GM21390 (cell line): Measurements from ENCODE around the gene MRNIP.
A peak's percentile ranks its signal among the peaks of the same experiment; 100 is the strongest.
"Not testable (repeated sequence)": the region's sequence is repeated elsewhere in the genome, so short reads cannot be mapped to it uniquely, and the experiment has no call there.

Experiments
- ATAC-seq: cut with Tn5 transposase; IDR thresholded peaks from one replicate; pipeline ENCODE4 v1.9.1; 2021; ENCODE audit not compliant: unreplicated experiment

The MRNIP gene

DNA sequence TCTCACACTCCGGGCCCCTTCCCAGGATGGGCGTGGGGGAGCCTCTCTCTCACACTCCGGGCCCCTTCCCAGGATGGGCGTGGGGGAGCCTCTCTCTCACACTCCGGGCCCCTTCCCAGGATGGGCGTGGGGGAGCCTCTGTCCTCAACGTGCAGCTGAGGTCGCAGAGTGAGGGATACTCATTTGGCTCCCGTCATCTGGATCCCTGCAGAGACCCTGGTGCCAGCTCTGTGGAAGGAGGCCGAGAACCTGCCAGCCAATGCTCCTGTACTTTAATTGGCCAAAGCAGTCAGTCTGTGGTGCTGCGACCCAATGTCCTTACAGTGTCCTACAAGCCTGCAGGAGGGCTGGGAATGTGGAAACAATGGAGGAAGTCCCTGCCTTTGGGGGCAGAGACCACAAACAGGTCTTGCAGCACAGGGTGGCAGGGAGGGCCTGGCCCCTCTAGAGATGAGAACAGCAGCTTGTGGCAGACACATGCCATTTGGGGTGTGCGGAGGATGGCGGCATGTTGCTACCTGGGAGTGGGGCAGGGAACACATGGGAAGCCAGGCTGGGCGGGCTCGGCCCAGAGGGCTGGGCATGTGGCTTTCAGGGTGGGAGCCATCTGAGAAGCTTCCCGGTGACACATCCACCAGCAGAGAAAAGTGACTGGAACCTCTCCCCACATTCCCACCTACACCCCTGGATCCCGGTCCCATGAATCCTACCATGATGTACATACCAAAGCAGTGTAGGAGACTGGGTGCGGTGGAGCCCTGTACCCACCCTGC lies 13.6 kb upstream of the MRNIP start:
- ATAC-seq = no peak

DNA sequence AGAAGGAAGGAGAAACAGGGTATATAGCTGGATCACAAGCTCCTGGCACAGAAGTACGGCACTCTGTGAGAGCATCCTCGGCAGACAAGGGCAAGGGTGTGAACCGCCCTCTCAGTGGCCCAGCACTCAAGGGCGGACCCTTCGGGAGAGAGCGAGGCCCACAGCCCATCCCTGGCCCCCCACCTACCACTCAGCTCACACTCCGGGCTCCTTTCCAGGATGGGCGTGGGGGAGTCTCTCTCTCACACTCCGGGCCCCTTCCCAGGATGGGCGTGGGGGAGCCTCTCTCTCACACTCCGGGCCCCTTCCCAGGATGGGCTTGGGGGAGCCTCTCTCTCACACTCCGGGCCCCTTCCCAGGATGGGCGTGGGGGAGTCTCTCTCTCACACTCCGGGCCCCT lies 12.9 kb upstream of the MRNIP start:
- ATAC-seq = not testable (repeated sequence)

DNA sequence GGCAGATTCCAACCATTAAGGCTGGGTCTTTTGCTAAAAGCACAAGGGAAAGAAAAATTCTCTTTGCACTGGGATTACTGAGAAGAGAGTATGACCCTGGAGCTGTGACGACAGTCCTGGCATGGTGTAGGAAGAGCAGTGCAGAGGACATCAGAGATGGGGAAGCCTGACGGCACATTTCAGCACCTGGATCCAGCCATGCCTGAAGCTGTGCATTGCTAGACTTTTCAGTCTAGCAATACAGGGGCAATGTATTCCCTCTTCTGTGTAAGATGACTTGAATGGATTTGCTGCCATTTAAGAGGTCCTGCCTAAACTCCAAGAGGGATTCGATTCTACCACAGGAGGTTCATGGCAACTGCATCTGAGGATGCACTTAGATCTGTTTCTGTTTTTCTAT lies 12.3 kb upstream of the MRNIP start:
- no peak for ATAC-seq

DNA sequence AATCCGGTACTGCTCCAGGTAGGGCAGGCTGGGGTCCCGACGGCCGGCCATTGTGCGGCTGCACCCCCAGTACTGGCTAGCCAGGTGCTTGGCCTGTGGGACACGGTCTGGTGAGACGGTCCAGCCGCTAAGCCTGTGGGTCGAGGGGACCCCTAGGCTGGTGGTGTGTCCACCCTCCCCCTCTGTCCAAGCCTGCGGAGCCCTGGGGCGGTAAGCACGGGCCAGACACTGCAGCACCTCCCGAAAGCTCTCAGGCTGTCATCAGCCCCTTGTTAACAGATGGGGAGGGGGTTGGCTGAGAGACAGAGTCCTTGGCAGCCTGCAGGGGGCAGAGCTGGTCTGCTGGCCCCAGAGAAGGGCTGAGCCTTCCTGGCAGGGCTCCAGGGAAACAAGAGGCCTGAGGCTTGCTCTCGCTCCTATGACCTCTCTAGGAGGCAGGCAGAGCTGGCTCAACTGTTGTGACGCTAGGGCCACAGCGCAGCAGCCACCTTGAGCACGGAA lies 11.8 kb upstream of the MRNIP start:
- ATAC-seq = no peak

DNA sequence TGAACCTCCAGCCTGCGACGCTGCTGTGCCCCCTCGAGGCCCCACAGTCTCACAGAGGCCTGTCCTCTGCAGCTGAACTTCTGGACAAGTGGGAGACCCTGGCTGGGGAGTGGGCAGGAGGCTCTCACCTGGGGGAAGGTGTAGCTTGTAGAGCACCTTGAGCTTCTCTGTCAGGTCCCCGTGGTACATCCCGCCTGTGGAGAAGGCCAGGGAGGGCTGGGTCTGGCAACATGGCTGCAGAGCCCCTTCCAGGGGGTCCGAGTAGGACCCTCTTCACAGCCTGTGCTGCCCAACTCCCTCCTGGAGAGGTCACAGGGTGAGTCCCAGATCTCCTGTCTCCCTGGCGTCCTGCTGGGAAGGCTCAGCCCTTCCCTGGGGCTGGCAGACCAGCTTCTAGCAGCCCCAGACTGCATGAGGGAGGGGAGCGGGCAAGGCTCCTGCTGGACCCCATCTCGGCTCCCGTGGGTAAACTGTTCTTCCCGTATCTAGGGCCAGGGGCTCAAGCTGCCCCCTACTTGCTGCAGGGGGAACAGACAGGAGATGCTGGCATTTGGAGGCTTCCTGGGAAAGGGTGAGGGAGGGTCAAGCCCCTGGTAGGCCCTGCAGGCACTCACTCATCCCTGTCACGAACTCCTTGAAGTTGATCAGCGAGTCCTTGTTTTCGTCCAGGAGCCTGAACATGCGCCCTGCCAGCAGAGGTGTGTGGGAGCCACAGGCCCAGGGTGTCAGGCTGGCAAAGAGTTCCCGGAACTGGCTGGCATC lies 11.2 kb upstream of the MRNIP start:
- no peak for ATAC-seq

DNA sequence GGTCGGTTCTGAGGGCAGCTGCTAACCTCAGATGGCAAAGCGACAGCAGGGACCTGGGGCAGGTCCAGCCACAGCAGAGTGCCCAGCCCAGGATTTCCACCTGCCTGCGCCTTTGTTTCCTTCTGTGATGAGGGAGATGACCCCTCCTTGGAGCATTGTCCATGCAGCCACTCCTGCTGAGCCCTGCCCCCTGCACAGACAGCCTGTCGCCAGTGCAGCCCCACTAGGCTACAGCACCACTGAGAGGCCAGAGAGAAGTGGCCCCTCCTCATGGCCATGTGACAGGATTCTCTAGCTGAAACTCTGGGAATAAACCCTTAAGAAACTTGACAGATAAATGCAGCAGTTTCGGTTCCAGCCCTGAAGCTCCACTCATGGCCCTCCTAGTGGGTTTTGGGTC lies 10.5 kb upstream of the MRNIP start:
- ATAC-seq = no peak

DNA sequence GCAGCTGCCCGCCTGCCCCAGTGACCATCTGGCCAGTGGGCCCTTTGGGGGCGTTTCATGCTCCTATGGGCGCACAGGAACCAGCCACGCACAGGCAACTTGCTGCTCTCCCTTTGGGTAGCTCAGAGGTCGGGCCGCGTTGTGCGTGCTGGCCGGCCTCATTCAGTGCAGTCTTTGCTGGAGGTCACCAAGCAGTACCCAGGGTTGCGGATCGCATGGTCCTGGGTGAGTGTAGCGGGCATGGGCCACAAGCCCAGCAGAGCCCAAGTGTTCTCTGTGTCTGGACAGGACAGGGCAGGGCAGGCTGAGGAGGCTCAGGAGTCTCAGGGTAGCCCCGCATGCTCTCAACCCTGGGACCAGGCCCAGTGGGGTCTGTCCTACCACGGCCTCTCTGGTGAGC lies 9.9 kb upstream of the MRNIP start:
- no peak for ATAC-seq

DNA sequence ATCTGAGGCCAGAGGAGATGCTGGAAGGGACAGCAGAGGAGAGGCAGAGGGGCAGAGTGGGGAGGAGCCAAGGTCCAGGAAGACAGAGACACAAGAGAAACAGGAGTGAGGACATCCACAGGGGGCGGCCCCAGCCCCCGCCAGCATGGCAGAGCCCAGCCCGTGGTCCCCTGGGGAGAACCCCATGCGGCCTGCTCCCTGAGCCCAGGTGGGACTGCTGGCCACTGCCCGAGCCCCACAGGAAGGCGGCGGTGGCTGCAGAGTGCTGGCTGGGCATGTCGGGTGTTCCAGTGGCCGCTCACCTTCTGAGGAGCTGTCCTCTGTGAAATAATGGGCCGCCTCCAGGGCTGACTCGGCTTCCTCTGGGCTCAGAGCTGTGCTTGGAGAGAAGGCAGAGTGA lies 8.9 kb upstream of the MRNIP start:
- ATAC-seq = no peak

DNA sequence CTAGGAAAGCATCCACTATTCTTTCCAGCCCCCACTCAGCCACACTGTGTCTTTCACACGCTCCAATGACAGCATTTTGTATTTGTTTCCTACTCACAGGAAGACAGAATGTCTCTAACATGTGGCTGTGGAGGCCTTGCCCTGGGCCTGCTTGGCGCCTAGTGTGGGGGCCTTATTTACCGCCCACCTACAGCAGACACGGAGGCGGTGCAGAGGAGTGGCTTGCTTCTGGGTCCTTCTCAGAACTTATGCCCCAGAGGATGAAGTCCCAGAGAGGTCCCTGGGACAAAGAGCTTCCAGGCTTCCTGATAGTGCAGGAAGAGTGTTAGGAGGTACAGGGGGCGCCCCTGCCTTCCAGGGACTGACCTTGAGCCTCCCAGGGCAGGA lies 8.5 kb upstream of the MRNIP start:
- ATAC-seq = no peak

DNA sequence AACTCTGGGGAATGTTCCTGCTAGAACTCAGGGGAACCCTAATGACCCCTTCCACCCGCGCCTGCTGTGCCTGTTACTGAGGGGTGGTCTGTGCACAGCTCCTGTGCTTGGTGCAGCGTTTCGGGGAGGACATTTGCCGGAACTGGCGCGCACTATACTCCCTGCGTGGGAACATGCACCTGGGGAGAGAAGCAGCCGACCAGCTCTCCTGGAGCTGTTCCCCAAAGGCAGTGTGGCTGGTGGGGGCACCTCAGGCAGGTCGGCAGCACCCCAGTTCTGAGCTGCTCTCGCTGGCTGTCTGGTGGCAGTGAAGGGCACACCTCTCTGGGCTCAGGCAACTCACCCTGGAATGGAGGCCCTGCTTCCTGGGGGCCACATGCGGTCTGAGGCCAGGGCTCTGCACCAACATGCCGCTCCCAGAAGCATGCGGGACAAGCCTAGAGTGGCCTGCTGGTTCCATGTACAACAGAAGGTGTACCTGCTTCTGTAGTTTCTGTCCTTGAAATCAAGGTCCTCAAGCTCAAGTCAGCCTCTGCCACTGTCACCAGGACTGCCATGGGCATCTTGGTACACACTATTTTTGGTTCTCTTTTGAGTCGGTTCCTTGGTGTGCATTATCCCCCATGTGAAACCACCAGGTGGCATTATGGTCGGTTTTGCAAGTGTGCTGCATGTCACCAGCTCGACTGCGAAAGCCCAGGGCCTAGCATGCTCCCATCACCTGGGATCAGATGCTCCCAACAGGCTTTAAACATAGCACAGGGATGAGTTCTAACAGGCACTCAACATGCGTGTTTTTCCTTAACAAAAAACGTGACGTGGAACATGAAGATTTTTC lies 7.8 kb upstream of the MRNIP start:
- no peak for ATAC-seq

DNA sequence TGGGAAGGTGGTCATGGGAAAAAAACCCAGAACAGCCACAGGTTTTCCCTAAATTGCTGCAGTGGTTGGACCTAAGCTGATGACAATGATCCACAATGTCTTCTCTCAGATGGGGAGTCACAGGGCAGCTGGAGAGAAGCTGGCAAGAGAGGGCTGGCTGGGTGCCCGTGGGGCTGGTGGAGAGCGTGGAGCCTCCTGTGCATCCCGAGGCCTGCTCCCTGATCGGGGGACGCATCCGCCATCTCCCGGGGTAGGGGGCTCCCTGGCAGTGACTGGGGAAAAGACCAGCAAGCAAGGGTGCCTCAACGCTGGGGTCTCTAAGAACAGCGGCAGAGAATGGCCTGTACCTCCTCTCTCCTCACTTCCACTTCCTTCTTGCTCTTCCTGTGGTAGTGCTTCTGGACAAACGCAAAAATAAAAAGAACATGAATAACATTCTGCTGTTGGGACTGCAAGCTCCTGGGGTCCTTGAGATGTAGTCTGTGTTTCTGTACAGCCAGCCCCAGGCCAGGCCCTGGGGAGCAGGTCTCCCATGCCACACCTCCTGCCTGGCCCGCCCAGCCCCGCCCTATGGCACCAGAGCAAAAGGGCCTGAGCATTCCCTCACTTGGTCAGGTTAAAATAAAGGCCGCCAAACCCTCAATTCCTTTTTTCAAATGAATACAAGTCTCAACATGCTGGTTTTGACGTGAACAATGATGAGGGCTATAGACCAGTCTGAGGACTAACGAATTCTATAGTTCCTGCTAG lies 7.0 kb upstream of the MRNIP start:
- ATAC-seq = no peak

DNA sequence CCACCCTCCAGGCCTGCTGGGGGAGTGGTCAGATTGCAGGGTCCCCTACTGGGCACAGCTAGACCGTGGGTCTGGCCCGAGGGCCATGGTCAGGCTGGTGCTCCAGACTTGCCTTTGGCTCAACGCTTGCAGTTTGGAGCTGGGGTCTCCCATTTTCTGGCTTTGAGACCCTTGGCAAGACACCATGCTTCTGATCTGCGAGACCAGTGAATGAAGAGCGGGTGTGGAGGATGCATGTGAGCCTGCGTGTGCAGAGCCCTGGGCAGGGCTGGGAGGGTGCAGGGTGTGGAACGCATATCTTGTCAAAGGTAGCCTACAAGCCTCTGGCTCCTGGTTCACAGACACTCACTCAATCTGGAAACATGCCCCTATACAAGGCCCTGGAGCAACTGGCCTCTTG lies 6.1 kb upstream of the MRNIP start:
- ATAC-seq = no peak

DNA sequence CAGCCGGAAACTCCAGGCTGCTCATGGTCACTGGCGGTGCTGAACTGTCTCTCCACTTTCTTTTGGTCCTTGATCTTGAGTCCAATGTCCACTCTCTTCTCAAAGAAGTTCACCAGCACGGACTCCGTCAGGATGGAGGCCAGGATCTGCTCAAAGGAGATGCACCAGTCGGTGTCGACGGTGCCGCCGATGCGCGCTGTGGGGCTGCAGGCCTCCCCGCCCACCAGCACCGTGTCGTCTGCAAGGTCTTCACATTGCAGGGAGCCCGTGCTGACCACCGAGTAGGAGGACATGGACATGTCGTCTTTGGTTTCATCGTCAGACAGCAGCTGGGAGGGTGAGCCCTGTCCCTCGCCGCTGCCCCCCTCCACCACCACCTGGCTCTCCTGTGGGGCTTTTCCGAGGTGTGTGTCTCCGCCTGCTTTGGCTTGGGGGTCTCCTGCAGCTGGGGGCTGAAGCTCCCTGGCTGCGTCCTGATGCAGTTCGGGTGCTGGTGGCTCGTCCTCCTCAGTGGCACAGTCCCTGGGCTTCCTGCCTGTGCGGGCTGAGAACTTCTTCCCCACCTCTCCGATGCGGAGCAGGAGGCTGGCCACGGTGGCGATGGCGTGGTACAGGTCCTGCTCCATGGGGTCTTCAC lies 5.0 kb upstream of the MRNIP start:
- ATAC-seq = no peak

DNA sequence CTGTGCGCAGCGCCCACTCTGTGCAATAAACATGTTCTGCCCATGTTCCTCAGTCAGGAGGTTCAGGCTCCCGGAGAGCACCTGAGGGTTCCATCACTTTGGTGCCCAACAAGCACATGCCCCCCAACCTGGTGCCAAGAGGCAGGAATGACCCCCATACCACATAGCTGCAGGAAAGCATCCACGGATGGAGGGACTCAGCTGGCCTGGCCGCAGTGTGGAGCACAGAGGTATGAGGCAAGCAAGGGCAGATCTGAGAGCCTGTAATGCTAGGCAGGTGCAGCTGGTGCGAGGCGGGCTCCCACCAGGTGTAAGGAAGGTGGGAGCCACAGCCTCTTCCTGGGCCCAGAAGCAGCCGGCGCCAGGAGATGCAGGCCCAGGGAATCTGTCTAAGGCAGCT lies 4.3 kb upstream of the MRNIP start:
- no peak for ATAC-seq

DNA sequence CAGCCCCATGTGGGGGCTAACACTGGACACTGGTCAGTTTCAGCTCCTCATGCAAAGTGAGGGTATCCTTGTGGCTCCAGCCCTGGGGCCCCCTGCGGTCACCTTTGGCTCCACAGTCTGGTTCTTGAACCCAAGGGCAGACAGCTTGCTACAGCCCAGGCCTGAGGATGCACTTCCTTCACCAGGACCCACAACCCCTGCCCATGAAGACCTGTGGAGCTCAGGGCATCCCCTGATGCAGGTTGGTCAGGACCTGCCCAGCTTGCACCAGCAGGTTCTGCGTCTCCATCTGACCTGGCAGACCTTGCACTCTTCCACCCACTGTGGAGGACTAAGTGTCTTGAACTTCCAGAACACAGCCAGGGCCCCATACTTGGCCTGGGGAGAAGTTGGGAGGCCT lies 3.7 kb upstream of the MRNIP start:
- ATAC-seq = no peak

DNA sequence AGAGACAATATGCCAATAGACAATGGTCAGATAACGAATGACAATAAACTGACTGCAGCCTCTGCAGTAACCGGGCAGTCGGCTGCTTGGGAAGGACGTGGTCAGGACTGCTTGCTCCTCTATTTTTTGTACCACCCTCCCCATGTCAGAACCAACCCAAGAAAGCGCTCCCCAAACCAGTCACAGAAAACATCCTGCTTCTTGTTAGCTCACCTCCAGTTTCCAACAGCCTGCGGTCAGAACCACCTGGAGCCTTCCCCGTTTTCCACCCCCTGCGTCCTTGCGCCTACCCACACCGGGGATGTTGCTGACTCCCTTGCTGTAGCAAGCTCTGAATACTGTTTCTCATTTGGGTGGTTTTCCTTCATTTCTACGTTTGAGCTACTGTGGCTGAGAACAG lies 1.7 kb upstream of the MRNIP start:
- no peak for ATAC-seq

DNA sequence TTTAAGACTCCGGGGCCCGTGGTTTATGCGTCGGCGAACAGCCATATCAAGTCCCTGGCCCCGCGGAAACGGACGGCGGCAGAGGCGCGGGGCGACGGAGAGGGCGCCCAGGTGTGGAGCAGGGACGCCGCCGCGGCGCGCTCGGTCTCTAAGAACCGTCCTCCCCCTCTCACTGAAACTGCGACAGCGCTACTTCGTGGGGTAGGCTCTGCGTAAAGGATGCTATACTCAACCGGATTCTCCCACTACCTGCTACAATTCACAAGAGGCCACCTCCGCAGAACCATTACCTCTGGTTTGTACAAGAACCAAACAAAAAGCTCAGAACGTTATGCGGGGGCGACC lies 404 bp downstream of the MRNIP start:
- peak; percentile 40 for ATAC-seq

DNA sequence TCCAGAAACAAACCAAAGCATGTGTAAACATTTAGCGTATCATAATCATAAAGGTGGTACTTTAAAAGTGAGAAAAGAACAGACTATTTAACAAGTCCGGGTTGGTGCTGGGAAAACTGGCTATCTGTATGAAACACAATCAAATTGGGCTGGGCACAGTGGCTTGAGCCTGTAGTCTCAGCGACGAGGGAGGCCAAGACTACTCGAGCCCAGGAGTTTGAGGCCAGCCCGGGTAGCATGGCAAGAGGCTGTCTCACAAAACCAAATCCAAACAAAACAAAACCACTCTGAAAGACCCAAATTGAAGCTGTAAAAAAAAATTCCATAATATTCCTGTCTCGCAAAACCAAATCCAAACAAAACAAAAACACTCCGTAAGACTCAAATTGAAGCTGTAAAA lies 4.3 kb downstream of the MRNIP start:
- ATAC-seq = no peak

DNA sequence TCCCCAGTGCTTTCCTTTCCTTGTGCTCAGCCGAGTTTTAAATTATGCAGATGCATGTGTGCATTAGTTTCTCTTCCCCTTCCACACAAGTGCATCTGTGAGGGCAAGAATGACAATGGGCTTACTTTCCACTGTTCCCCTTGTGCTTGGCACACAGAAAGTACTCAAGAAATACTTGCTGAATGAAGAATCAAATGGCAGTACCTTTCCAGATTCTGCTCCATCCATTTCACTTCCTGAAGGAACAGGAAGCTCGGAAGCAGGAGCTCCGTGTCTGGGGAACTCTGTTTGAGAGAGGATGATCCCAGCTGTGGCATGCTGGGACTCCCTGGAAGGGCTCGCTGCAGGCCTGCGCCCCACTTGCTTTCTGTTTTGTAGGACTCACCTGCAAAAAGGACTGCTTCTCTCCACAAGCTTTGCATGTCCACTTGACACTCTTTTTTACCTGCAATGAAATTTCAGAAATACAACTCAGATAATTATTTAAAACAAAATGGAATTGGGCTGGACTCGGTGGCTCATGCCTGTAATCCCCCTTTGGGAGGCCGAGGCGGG lies 5.5 kb downstream of the MRNIP start:
- peak; percentile 92 for ATAC-seq

DNA sequence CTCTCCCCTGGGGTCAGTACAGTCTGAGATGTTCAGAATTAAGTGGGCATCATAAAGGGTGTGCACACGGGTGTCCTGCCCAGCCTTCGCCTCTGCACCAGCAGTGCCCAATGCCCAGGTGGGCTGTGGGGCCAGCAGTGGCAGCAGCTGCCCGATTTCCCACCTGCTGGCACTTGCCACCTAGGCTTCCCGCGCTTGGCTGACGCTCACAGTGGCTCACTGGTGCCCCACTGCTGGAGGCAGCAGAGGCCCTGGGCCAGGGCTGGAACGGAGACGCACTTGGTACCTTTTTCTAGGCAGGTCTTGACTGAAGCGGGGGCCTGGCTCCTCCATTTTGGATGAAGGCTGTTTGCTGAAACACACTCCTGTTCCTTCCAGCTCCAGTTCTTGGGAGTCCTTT lies 17.0 kb downstream of the MRNIP start:
- ATAC-seq = no peak
